ENCODE data around the gene FZD8.

- no peak for TF ChIP-seq CTCF (IDR thresholded peaks at IDR 0.05)
- TF ChIP-seq POLR2A (IDR thresholded peaks at IDR 0.05; ENCODE audit: low read depth), result no peak
- no peak for TF ChIP-seq POLR2AphosphoS5 (IDR thresholded peaks at IDR 0.05)
These were observed 441 bp downstream of the FZD8 start for GRCh38 chr10:35641676-35642034.
